Heart left ventricle (tissue), 13 donors: Measurements from ENCODE around the gene SPNS2.

Source experiments
- CTCF ChIP-seq, 12 donors: fragments of 200-600 bp; sonication (generic) in 4 of 12; IDR thresholded peaks; one replicate each; pipeline versions ENCODE4 v1.5.0 to v1.8.0; 2018 to 2022; ENCODE audit warnings: antibody characterized with exemption in 12 of 12, mild to moderate bottlenecking in 5 of 12
- POLR2A ChIP-seq, 2 donors: fragments of 450-650 bp; IDR thresholded peaks; one replicate each; pipeline ENCODE4 v1.6.1; 2017; ENCODE audit warnings: antibody characterized with exemption in 2 of 2, mild to moderate bottlenecking in 2 of 2, moderate library complexity in 2 of 2
- donor health status: ischemic (EF 13 %, LVEDD 7.1; RV severe dilation, severe dysfunction).
- donor health status: DM: no; HTN: yes; CAD: no.
- donor health status: DM: no; HTN: no; CAD: no.
- donor health status: ischemic (EF 25% LVEDD 6.9; RV normal size, moderate dysfunction).
- donor health status: ischemic (EF 25% LVEDD 5.7; RV mildly dilated, moderate dysfunction).
- donor health status: ischemic (EF 35%, LVEDD 5.7; RV mildly dilated, moderate dysfunction).
- donor health status: nonischemic (EF 11% LVEDD 7.7; RV severe dilation, severe dysfunction).
- donor health status: DM: yes; HTN: yes; CAD: no.
- donor health status: PGD.
- donor health status: ischemic (EF 29% LVEDD 5.4; RV normal size, mild dysfunction).
- donor health status: nonischemic (EF 23%, LVEDD 6.1; RV moderate dilation, normal function).

DNA sequence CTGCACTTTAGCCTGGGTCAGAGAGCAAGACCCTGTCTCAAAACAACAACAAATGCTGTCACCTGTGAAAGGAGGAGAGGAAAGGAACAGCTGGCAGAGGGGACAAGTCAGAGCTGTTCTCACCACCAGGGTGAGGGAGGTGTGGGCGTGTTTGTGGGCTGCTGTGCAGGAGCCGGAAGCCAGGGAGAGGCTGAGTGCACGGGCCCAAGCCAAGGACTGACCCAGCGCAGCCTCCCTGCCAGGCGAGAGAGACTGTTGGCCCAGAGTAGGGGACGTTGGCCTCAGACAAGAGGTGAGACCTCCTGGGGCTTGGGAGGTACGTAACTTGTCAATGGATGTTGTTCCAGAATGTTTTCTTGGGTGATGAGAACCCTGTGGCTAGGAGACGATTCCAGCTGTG lies 10.7 kb downstream of the SPNS2 start:
- no peak for TF ChIP-seq POLR2A (IDR thresholded peaks at IDR 0.05)
- TF ChIP-seq CTCF (IDR thresholded peaks at IDR 0.05) = no peak
